GM12892 (cell line): ENCODE results near the gene COX15. TPM values are rescaled to one million over a fixed set of nuclear protein-coding genes. Genes with fewer than 3 reads are reported as not detected.
A peak's percentile ranks its signal among the peaks of the same experiment; 100 is the strongest.

ENCODE experiments used
- DNase-seq: peaks from one replicate; pipeline ENCODE4 v3.0.0; 2011; ENCODE audit not compliant: insufficient read length
- FAIRE-seq: peaks from 2 replicates; lab custom pipeline; 2011; peaks lifted over from hg19 to GRCh38; lab: Jason Lieb, UNC
- POLR2A ChIP-seq: IDR thresholded peaks from 2 replicates; pipeline ENCODE4 v1.6.1; 2011; ENCODE audit warnings: low read depth, low read length, control low read depth
- POLR2AphosphoS5 ChIP-seq: IDR thresholded peaks from 2 replicates; pipeline ENCODE4 v1.6.1; 2011; ENCODE audit warnings: low read depth, low read length, control low read depth
- TAF1 ChIP-seq: IDR thresholded peaks from 2 replicates; pipeline ENCODE4 v1.6.1; 2011; ENCODE audit warnings: low read depth, mild to moderate bottlenecking, control low read depth, low read length, borderline replicate concordance
- polyA plus RNA-seq: library from polyadenylated mRNA; unstranded; fragments of >200 nt; gene quantifications from one replicate; pipeline ENCODE4 v1.2.1, GENCODE V29; 2012; ENCODE audit warnings: missing spikeins, inconsistent platforms; ENCODE audit not compliant: missing spikeins

The COX15 gene
- 36.3 TPM for polyA plus RNA-seq

- peak; percentile 91 for TF ChIP-seq POLR2AphosphoS5
- peak; percentile 85 for TF ChIP-seq TAF1
- TF ChIP-seq POLR2A: peak; percentile 92
- FAIRE-seq (peak; percentile 99), DNase-seq (peak; percentile 79)
Observed at GRCh38 chr10:99732033-99732842, at the start of gene COX15, which contains the start of gene CUTC. Gene COX15 (minus strand): TSS chr10:99732127. CDS start chr10:99732049, 78 bp downstream. Gene CUTC (plus strand): TSS chr10:99732234. CDS start chr10:99732349, 115 bp downstream.

DNA sequence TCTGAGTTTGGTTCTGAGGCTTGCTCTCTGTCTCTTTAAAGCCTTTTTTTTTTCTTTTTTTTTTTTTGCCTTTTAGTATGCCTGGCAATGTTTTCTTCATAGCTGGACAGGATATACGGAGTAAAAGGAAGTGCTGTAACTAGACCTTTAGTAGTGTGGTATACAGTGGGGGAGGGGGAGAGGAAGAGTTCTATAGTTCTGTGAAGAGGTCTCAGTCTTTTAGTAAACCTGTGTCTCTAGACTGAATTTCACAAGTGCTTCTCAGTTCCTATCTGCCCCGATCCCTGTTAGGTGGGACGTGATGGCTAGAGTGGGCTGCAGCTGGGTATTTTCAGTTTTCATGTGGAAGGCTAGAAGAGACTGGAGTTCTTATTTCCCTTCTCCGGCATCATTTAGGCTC, 47.4 kb upstream of the COX15 start:
- DNase-seq (no peak), FAIRE-seq (no peak)
- TF ChIP-seq POLR2A (no peak), TAF1 (no peak), POLR2AphosphoS5 (no peak)

GRCh38 chr10:99777918-99778714, 46.2 kb upstream of the COX15 start:
- DNase-seq (no peak), FAIRE-seq (no peak)
- TF ChIP-seq TAF1 (no peak), POLR2AphosphoS5 (no peak), POLR2A (no peak)

- DNase-seq: no peak
- no peak for FAIRE-seq
- no peak for TF ChIP-seq TAF1
Observed at GRCh38 chr10:99775850-99776249, 43.9 kb upstream of the COX15 start.

DNA sequence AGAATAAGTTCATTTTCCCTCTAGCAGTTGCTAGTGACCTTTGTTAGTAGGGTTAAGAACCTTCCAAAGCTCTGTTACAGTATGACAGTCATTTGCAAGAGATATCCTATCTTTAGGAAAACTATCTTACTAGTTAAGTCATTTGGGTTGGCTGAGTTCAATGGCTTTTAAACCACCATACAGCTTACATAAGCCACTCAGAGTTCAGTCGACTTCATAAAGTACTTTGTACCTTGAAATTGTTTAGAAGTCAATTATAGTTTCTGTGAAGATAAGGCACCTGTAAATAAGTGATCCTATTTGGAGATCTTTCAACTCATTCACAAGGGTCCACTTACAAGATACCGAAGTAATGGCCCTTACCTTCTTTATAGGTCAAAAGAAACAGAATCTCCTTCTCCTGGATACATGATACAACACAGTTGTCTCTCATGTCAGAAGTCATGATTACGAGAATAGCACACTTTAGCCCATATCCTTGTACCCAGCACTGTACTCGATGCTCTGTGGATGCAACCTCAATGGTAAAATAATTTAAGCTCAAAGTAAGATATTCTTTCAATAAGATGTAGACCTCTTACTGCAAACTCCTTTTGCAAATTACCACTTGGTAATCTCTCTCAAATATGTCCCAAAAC, 38.6 kb upstream of the COX15 start:
- DNase-seq: no peak
- TF ChIP-seq POLR2A (no peak), POLR2AphosphoS5 (no peak), TAF1 (no peak)
- FAIRE-seq: no peak

- TF ChIP-seq POLR2AphosphoS5: no peak
- no peak for TF ChIP-seq POLR2A
- TF ChIP-seq TAF1: no peak
- no peak for FAIRE-seq
- no peak for DNase-seq
Observed at GRCh38 chr10:99769706-99770105, 37.8 kb upstream of the COX15 start.

DNA sequence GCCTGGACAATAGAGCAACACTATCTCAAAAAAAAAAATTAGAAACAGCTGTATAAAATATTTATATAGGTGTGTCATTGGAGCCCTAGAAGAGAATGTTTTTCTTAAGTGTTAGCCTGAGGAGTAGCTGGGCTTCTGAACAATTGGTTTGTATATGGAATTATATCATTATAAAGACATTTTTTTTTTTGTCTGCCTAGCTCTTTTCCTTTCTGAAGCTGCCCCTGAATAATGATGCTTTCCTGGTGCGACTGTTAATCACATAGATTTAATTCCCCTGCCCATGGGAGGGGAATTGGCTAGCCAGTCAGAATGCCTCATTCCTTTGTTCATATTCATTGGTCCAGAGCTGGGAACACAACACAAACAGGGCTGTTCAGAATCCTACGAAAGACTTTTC, 36.6 kb upstream of the COX15 start:
- FAIRE-seq (no peak), DNase-seq (no peak)
- no peak for TF ChIP-seq TAF1

GRCh38 chr10:99767901-99768300, 36.0 kb upstream of the COX15 start:
- FAIRE-seq (no peak), DNase-seq (no peak)
- no peak for TF ChIP-seq TAF1
- TF ChIP-seq POLR2AphosphoS5: no peak
- TF ChIP-seq POLR2A: no peak

DNA sequence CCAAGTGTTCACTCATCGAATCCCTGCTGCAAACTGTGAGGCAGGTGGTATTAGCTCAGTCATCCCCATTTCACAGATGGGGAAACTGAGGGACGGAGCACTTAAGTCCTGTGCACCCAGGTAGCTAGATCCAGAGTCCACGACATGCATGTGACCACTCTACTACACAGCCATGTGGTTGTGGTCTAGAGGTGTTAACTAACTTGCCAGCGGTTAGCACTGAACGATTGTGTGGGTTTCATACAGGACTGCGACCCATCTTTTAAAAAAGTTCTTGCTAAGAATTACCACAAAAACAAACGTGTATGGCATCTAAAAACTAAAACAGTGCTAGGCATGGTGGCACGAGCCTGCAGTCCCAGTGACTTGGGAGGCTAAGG, 34.4 kb upstream of the COX15 start:
- FAIRE-seq: no peak
- no peak for DNase-seq
- TF ChIP-seq POLR2AphosphoS5: no peak
- TF ChIP-seq TAF1: no peak
- TF ChIP-seq POLR2A: no peak

- no peak for TF ChIP-seq POLR2A
- no peak for TF ChIP-seq TAF1
- no peak for TF ChIP-seq POLR2AphosphoS5
- FAIRE-seq (no peak), DNase-seq (no peak)
Observed at GRCh38 chr10:99765672-99766301, 33.9 kb upstream of the COX15 start.

DNA sequence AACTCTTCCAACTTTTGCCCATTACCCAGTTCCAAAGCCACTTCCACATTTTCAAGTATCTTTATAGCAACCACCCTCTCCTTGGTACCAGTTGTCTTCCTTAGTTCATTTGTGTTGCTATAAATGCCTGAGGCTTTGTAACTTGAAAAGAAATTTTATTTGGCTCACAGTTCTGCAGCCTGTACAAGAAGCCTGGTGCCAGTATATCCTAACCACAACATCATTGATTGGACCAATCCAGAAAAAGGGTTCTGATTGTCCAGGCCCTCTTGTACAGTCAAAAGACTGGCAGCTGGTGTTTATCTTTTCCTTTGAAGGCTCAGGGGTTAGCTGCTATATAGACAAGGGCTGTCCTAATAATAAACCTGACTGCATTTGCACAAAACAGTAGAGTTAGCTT, 29.4 kb upstream of the COX15 start:
- no peak for TF ChIP-seq TAF1
- no peak for FAIRE-seq

More for the DNA sequence above, 29.4 kb upstream of the COX15 start:
- no peak for DNase-seq
